WTC11 (cell line): ENCODE data around the gene FZD1.

ENCODE experiments used
- ATF1 ChIP-seq: sonication (generic); formaldehyde crosslinking; IDR thresholded peaks from 2 replicates; pipeline ENCODE4 v1.8.1; 2023; ENCODE audit warnings: mild to moderate bottlenecking, moderate library complexity, missing genetic modification reagents
- CTCF ChIP-seq: fragments of 200-600 bp; IDR thresholded peaks from 2 replicates; pipeline ENCODE4 v1.8.0; 2022; ENCODE audit warnings: antibody characterized with exemption
- ELF4 ChIP-seq: sonication (generic); formaldehyde crosslinking; IDR thresholded peaks from 2 replicates; pipeline ENCODE4 v1.8.1; 2022; ENCODE audit warnings: low read depth, mild to moderate bottlenecking, moderate library complexity, missing genetic modification reagents
- ESRRA ChIP-seq: sonication (generic); formaldehyde crosslinking; IDR thresholded peaks from 2 replicates; pipeline ENCODE4 v1.8.1; 2022; ENCODE audit warnings: mild to moderate bottlenecking, missing genetic modification reagents, borderline replicate concordance
- FOXP1 ChIP-seq: sonication (generic); formaldehyde crosslinking; IDR thresholded peaks from 2 replicates; pipeline ENCODE4 v1.8.0; 2022; ENCODE audit warnings: missing genetic modification reagents, mild to moderate bottlenecking, moderate library complexity, borderline replicate concordance
- JUN ChIP-seq: sonication (generic); formaldehyde crosslinking; IDR thresholded peaks from 2 replicates; pipeline ENCODE4 v1.8.0; 2023; ENCODE audit warnings: mild to moderate bottlenecking, missing genetic modification reagents
- KAT7 ChIP-seq: sonication (generic); formaldehyde crosslinking; IDR thresholded peaks from 2 replicates; pipeline ENCODE4 v1.8.1; 2023; ENCODE audit warnings: missing genetic modification reagents, mild to moderate bottlenecking, borderline replicate concordance
- NFATC4 ChIP-seq: fragments of 250-450 bp; sonication (Bioruptor Pico); IDR thresholded peaks from 2 replicates; pipeline ENCODE4 v1.9.0; 2021; ENCODE audit warnings: mild to moderate bottlenecking
- TEAD4 ChIP-seq: sonication (generic); formaldehyde crosslinking; IDR thresholded peaks from 2 replicates; pipeline ENCODE4 v1.8.0; 2022; ENCODE audit warnings: mild to moderate bottlenecking, missing genetic modification reagents
- ZNF512 ChIP-seq: sonication (generic); formaldehyde crosslinking; IDR thresholded peaks from 2 replicates; pipeline ENCODE4 v1.8.1; 2022; ENCODE audit warnings: missing genetic modification reagents, borderline replicate concordance

DNA sequence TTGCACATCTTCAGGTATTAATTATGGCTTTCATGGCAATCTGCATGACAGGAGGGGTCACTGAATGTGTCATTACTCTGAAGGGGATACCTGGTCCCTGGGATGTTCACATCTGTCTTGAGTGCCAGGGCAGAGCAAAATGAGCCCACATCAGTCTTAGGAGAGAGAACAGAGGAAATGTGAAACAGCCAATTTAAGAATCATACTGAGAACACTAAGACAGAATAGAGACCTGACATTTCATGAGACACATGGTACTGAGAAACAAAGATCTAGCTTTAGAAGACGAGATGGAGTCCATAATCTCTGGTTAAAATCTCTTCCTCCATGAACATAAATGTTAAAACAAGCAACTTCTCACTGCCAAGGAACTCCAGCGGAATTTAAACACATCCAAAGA lies 34.1 kb upstream of the FZD1 start:
- no peak for TF ChIP-seq TEAD4 (CRISPR knock-in tag)
- TF ChIP-seq ATF1 (CRISPR knock-in tag), result no peak
- TF ChIP-seq CTCF, result no peak
- TF ChIP-seq FOXP1 (CRISPR knock-in tag), result no peak
- no peak for TF ChIP-seq NFATC4 (CRISPR knock-in tag)
- TF ChIP-seq ESRRA (CRISPR knock-in tag), result no peak
- TF ChIP-seq ZNF512, result no peak
- no peak for TF ChIP-seq ELF4 (CRISPR knock-in tag)
- no peak for TF ChIP-seq JUN (CRISPR knock-in tag)
- no peak for TF ChIP-seq KAT7
